Measurements from ENCODE around the gene PLA2G2D.

Gene PLA2G2D

DNA sequence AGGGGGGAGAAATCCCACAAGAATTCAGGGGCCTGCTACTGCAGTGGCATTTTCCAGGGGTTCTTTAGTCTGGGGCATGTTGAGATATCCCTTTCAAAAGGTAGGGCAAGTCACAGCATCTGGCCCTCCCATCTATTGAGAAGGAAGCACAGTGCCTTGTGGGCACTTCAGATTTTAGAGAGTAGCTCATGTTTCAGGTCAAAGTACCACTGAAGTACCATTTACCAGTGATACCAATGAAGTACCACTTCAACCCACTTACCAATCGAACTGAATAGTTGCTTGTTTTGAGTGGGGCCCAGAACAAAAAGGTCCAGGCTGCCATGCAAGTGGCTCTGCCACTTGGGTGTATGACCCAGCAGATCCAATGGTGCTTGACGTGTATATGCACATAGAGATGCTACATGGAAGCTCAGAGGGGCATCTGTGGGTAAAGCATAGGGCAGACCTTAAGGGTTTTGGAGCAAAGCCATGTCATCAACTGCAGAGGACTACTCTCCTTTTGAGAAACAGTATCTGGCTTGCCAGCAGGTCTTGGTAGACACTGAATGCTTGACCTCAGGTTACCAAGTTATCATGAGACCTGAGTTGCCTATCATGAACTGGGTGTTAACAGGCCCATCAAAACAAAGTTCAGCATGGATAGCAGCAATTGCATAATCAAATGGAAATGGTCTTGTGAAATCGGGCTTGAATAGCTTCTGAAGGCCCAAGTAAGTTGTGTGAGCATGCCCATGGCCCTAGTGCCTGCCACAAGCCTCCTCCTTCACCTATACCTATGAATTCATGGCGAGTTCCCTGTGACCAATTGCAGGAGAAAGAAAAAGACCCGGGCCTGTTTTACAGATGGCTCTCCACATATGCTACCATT, 23.5 kb downstream of the PLA2G2D start:
- H3K4me1 Mint-ChIP-seq (ENCODE audit: low read depth) = peaks cover 26% of the 10 kb centered on the region
- no peak overlapping the region for H3K27ac Mint-ChIP-seq
- intact Hi-C loops (cut with micrococcal nuclease) = no loop called here
- H3K36me3 Mint-ChIP-seq (ENCODE audit: low read depth) = no peaks in the 10 kb centered on the region
- no peaks in the 10 kb centered on the region for H3K9me3 Mint-ChIP-seq
- peaks cover 58% of the 10 kb centered on the region for H3K27me3 Mint-ChIP-seq
- H3K4me3 Mint-ChIP-seq = no peak overlapping the region

DNA sequence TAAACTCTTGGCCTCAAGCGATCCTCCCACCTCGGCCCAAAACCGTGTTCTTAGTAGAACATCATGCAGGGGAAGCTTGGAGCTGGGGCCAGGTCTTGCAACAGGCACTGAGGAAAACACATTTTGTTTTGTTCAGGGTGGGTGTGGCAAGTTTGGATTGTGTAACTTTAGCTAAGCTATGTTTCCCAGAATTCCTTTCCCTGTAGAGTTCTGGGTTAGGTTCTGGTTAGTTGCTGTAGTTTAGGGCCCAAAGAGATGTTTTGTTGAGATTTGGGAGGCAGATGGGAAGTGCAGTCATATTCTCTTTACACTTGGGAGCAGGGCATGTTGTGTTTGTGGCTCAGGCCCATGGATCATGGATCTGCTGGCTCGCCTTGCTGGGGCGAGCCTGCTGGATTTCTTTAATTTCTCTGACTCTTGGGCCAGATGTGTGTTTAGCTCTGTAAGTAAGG, 25.4 kb downstream of the PLA2G2D start:
- Mint-ChIP-seq H3K4me1 (ENCODE audit: low read depth) (peaks cover 26% of the 10 kb centered on the region), H3K36me3 (ENCODE audit: low read depth) (no peaks in the 10 kb centered on the region), H3K4me3 (no peak overlapping the region), H3K27ac (no peak overlapping the region), H3K9me3 (no peaks in the 10 kb centered on the region), H3K27me3 (peaks cover 63% of the 10 kb centered on the region)
- intact Hi-C loops (cut with micrococcal nuclease) = no loop called here

DNA sequence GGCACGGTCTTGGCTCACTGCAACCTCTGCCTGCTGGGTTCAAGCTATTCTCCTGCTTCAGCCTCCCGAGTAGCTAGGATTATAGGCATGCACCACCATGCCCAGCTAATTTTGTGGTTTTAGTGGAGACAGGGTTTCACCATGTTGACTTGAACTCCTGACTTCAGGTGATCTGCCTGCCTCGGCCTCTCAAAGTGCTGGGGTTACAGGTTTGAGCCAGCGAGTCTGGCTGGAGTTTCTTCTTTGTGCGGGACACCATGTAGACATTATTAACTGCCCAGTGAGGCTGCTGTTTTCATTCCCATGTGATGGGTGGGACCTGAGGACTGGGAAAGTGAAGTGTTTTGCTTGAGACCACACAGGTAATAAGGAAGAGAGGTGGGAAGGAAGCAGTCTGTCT, 26.0 kb downstream of the PLA2G2D start:
- Mint-ChIP-seq H3K4me3 (no peak overlapping the region), H3K27ac (no peak overlapping the region), H3K36me3 (ENCODE audit: low read depth) (no peaks in the 10 kb centered on the region), H3K27me3 (peaks cover 58% of the 10 kb centered on the region), H3K4me1 (ENCODE audit: low read depth) (peaks cover 19% of the 10 kb centered on the region), H3K9me3 (no peaks in the 10 kb centered on the region)
- intact Hi-C loops (cut with micrococcal nuclease) = no loop called here

DNA sequence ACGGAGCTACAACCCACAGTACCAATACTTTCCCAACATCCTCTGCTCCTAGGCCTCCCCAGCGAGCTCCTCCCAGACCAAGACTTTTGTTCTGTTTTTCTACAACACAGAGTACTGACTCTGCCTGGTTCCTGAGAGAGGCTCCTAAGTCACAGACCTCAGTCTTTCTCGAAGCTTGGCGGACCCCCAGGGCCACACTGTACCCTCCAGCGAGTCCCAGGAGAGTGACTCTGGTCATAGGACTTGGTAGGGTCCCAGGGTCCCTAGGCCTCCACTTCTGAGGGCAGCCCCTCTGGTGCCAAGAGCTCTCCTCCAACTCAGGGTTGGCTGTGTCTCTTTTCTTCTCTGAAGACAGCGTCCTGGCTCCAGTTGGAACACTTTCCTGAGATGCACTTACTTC, 28.7 kb downstream of the PLA2G2D start:
- Mint-ChIP-seq H3K27me3 (peaks cover 53% of the 10 kb centered on the region), H3K4me3 (no peak overlapping the region), H3K36me3 (ENCODE audit: low read depth) (no peaks in the 10 kb centered on the region), H3K9me3 (no peaks in the 10 kb centered on the region), H3K27ac (no peak overlapping the region), H3K4me1 (ENCODE audit: low read depth) (peaks cover 10% of the 10 kb centered on the region)
- intact Hi-C loops (cut with micrococcal nuclease) = no loop called here

DNA sequence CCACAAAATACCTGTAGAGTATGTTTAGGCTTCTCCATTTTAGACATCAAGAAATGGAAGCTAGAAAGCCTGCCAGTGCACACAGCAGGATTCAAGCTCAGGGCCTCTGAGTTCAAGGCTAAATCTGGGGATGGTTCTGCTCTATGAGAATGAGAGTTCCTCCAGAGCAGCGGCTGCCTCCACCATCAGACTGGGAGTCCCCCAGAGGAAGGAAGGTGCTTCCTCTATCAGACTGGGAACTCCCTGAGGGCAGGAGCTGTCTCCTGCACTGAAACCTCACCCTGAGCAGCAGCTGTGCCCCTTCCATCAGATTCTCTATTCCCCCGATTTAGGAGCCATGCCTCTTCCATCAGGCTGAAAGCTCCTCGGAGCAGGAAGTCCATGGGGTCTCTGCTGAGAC, 29.2 kb downstream of the PLA2G2D start:
- no peaks in the 10 kb centered on the region for H3K9me3 Mint-ChIP-seq
- H3K4me1 Mint-ChIP-seq (ENCODE audit: low read depth) = peaks cover 10% of the 10 kb centered on the region
- H3K27ac Mint-ChIP-seq = no peak overlapping the region
- H3K36me3 Mint-ChIP-seq (ENCODE audit: low read depth) = no peaks in the 10 kb centered on the region
- H3K4me3 Mint-ChIP-seq = no peak overlapping the region
- H3K27me3 Mint-ChIP-seq = peaks cover 53% of the 10 kb centered on the region
- intact Hi-C loops (cut with micrococcal nuclease) = no loop called here

DNA sequence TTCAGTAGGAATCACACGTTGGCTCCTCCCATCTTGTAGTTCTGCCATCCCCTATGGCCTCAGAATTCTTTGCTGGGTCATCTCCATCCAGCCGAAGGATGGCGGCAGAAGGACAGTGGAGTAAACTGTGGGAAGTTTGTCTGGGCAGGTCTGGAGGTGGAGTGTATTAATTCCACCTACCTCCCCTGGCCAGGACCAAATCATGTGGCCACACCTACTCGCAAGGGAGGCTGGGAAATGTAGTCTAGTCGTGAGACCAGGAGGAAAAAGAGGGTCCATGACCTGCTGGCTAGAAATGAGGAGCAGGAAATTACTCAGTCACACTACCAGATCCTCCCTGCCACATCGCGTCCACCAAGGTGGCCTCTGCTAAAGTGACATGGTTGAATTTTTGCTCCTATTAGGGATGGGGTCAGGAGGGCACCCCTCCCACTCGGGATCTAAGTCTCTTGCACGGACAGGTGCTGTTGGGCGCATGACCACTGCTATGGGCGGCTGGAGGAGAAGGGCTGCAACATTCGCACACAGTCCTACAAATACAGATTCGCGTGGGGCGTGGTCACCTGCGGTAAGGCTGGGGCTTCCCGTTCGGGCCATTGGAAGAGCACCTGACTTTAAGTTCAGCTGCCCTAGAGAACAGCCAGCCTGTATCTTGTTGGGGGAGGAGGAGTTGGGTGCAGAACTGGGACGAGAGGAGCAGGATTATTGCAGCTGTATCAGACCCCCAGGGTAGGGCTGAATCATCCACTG, 29.8 kb downstream of the PLA2G2D start:
- Mint-ChIP-seq H3K27me3 (peaks cover 52% of the 10 kb centered on the region), H3K27ac (no peak overlapping the region), H3K4me3 (no peak overlapping the region), H3K36me3 (ENCODE audit: low read depth) (no peaks in the 10 kb centered on the region), H3K4me1 (ENCODE audit: low read depth) (peaks cover 9% of the 10 kb centered on the region), H3K9me3 (no peaks in the 10 kb centered on the region)
- intact Hi-C loops (cut with micrococcal nuclease) = no loop called here

DNA sequence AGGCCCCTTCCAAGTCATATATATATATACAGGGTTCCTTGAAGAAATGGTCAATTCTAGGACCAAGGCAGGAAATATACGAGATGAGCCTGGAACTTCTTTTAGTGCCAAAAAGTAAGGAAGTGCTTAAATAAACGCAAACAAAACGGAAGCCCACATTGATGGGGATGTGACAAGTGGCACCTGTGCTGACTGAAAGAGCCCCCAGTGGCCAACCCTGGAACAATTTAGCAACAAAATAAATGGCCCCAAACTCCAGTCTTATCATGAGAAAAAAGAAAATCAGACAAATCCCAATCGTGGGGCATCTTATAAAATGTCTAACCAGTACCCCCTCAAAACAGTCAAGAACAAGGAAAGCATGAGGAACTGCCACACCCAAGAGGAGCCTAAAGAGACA, 31.7 kb downstream of the PLA2G2D start:
- no peaks in the 10 kb centered on the region for H3K4me1 Mint-ChIP-seq (ENCODE audit: low read depth)
- no peaks in the 10 kb centered on the region for H3K36me3 Mint-ChIP-seq (ENCODE audit: low read depth)
- H3K27me3 Mint-ChIP-seq = peaks cover 53% of the 10 kb centered on the region
- no peak overlapping the region for H3K4me3 Mint-ChIP-seq
- intact Hi-C loops (cut with micrococcal nuclease) = no loop called here
- H3K9me3 Mint-ChIP-seq = no peaks in the 10 kb centered on the region
- H3K27ac Mint-ChIP-seq = no peak overlapping the region

DNA sequence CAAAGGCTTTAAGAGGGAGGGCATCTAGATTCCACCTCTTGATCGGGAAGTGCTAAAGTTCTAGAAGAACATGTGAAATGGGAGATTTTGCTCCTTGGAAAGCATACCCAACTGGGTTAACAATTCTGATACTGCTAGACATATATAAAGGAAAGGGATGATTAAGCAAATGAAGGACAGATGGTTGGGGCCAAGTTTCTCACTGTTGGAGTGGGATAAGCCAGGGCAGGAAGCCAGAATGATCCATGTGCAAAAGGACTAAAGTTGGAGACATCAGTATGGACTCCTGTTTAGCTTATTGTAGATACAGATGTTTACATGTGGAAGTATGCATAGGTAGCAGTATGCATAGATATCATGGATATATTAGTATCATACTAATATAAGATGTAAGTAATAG, 32.5 kb downstream of the PLA2G2D start:
- H3K27ac Mint-ChIP-seq = no peak overlapping the region
- H3K4me1 Mint-ChIP-seq (ENCODE audit: low read depth) = peaks cover 4% of the 10 kb centered on the region
- H3K36me3 Mint-ChIP-seq (ENCODE audit: low read depth) = no peaks in the 10 kb centered on the region
- intact Hi-C loops (cut with micrococcal nuclease) = no loop called here
- peaks cover 52% of the 10 kb centered on the region for H3K27me3 Mint-ChIP-seq
- H3K9me3 Mint-ChIP-seq = no peaks in the 10 kb centered on the region
- no peak overlapping the region for H3K4me3 Mint-ChIP-seq

DNA sequence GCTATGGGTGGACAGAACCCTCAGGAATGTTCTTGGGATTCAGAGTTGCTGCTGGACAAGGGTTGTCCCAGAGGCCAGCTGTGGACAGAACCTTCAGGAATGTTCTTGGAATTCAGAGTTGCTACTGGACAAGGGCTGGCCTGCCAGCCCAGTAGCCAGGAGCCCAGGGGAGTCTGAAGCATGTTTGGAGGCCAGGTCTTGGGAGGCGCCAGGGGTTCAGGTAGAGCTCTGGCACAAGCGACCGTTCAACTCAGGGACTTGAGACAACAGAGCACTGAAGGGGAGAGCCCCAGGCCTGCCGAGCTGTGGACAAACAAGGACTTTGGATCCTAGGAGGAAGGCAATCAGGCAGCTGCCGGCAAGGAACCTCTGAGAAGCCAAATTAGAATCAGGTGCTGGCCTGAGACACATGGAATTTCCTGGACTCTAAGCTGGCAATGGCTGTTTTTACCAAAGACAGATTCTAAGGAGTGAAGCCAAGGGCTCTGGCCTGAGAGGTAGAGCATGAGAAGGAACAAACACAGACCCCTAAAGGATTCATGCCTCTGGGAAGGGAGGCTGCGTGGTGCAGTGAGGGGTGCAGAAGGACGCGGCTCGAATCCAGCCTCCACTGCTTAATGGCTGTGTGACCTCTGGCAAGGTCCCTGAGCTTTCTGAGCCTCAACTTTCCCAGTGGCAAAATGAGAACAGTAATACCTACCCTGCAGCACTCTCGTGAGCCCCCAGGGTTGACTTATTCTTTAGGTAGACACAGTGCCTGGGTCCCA, 36.0 kb downstream of the PLA2G2D start:
- H3K27ac Mint-ChIP-seq = no peak overlapping the region
- no peaks in the 10 kb centered on the region for H3K9me3 Mint-ChIP-seq
- intact Hi-C loops (cut with micrococcal nuclease) = no loop called here
- H3K4me1 Mint-ChIP-seq (ENCODE audit: low read depth) = peaks cover 27% of the 10 kb centered on the region
- no peaks in the 10 kb centered on the region for H3K36me3 Mint-ChIP-seq (ENCODE audit: low read depth)
- no peak overlapping the region for H3K4me3 Mint-ChIP-seq
- H3K27me3 Mint-ChIP-seq = peaks cover 64% of the 10 kb centered on the region

DNA sequence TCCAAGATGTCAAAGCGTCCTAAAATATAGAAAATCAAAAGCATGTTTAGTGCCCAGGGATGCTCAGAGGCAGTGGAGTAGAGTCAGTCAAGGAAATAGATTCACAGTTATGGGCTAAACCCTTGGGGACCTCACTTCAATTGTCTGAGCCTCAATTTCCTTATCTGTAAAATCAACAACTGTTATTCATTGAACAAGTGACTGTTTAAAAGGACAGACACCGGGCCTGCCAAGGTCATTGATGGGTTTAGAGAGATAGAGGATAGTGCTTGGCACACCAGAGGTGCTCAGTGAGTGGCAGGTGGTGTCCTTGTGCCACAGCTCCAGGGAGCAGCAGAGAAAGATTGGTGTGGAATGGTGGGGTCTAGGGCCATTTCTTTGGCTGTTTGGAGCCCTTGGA, 36.6 kb downstream of the PLA2G2D start:
- H3K4me3 Mint-ChIP-seq = no peak overlapping the region
- no peak overlapping the region for H3K27ac Mint-ChIP-seq
- peaks cover 70% of the 10 kb centered on the region for H3K27me3 Mint-ChIP-seq
- peaks cover 27% of the 10 kb centered on the region for H3K4me1 Mint-ChIP-seq (ENCODE audit: low read depth)
- no peaks in the 10 kb centered on the region for H3K9me3 Mint-ChIP-seq
- intact Hi-C loops (cut with micrococcal nuclease) = no loop called here
- H3K36me3 Mint-ChIP-seq (ENCODE audit: low read depth) = no peaks in the 10 kb centered on the region

DNA sequence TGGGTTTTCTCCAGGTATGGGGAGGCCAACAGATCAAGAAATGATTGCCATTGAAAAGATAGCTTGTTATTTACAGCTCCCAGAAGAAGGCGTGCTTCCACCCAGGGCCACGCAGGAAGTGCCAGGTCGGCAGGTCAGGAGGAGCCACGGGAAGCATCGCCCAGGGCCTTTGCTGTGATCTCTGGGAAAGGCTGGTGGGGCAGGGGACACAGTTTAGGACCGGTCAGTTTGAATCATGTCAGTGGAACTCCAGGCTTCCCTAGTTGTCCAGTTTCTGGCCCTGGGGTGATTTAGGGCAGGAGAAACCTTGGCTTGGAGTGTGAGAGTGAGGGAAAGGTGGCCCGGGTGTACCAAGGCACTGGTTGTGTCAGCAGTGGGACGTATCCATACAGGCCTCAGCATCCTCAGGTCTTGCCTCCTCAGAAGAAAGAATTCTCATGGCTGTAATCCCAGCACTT, 38.0 kb downstream of the PLA2G2D start:
- peaks cover 27% of the 10 kb centered on the region for H3K4me1 Mint-ChIP-seq (ENCODE audit: low read depth)
- H3K9me3 Mint-ChIP-seq = no peaks in the 10 kb centered on the region
- no peak overlapping the region for H3K4me3 Mint-ChIP-seq
- H3K36me3 Mint-ChIP-seq (ENCODE audit: low read depth) = no peaks in the 10 kb centered on the region
- no peak overlapping the region for H3K27ac Mint-ChIP-seq
- H3K27me3 Mint-ChIP-seq = peaks cover 72% of the 10 kb centered on the region
- intact Hi-C loops (cut with micrococcal nuclease) = no loop called here

DNA sequence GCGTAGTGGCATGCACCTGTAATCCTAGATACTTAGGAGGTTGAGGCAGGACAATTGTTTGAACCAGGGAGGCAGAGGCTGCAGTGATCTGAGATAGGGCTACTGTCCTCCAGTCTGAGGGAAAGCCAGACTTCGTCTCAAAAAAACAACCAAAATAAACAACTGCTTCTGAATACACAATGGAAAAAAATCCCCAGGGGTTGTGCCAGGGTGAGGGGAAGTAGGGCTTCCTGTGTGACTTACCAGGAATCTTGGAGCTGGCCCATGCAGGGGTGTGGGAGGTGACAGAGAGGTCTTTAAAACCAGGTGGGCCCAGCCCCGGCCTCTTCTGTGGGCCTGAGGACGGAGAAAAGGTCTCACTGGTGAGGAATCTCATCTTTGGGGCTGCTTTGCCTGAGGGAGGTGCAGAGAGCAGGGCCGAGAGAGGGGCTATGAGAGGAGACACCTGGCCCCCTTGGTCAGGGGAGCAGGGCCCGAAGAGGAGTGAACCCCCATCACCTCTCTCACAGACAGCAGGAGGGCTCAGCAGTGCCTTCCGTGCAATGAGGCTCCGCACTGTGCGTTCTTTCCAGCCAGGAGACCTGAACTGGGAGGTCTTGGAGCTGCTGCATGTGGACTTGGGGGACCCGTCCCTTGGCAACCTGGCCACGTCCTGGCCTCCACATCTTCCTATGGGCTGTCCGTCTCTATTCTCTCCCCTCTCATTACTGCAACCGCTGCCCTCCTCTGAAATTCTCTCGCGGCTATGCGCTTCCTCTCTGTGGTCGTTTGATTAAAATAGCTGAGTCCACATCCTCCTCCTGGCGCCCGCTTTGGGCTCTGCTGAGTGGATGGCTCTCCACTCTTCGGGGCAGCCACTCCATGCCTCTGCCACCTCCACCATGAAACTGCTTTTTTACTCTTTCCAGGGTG, 38.6 kb downstream of the PLA2G2D start:
- Mint-ChIP-seq H3K4me1 (ENCODE audit: low read depth) (peaks cover 27% of the 10 kb centered on the region), H3K9me3 (no peaks in the 10 kb centered on the region), H3K4me3 (no peak overlapping the region), H3K27me3 (peaks cover 72% of the 10 kb centered on the region), H3K36me3 (ENCODE audit: low read depth) (no peaks in the 10 kb centered on the region), H3K27ac (no peak overlapping the region)
- intact Hi-C loops (cut with micrococcal nuclease) = no loop called here

DNA sequence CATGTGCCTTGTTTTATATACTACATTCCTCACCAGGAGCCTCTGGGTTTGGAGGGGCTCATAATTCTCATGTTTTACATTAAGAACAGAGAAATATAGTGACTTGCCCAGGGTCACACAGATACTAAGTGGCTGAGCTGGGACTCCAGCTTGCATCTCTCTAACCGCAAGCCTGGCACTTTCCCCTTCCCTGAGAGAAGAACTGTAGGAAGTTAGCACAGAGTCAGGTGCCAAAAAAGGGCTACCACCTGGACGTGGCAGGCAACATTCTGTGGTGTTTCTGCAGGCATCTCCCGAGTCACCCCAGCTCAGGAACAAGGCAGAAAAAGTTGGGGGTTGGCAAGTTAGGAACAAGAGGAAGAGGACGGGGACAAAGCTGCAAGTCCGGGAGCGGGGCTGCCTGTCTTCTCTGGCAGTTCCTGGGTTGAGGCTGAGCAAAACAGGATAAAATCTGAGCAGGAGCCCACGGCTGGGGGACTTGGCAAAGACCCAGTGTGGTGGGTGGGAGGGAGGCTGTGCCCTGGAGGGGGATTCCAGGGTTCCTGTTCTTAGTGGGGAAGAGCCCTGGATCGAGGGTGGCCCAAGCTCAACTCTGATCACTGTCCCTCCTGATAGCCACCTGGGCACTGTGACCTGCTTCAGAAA, 39.6 kb downstream of the PLA2G2D start:
- peaks cover 27% of the 10 kb centered on the region for H3K4me1 Mint-ChIP-seq (ENCODE audit: low read depth)
- intact Hi-C loops (cut with micrococcal nuclease) = no loop called here
- H3K4me3 Mint-ChIP-seq = no peak overlapping the region
- no peaks in the 10 kb centered on the region for H3K9me3 Mint-ChIP-seq
- H3K27me3 Mint-ChIP-seq = peaks cover 77% of the 10 kb centered on the region
- H3K36me3 Mint-ChIP-seq (ENCODE audit: low read depth) = no peaks in the 10 kb centered on the region
- H3K27ac Mint-ChIP-seq = no peak overlapping the region
